K562 (cell line): ENCODE results near the gene PTOV1. TPM values are rescaled to one million over a fixed set of nuclear protein-coding genes. Genes with fewer than 3 reads are reported as not detected.

Experiments used
- BRD4 ChIP-seq: fragments of 200-600 bp; sonication (generic); IDR thresholded peaks from 2 replicates; pipeline ENCODE4 v1.6.1; 2017; ENCODE audit warnings: inconsistent platforms
- FOS ChIP-seq: IDR thresholded peaks from 3 replicates; pipeline ENCODE4 v1.6.1; 2011; ENCODE audit not compliant: insufficient read length; ENCODE audit errors: extremely low read depth
- KDM5B ChIP-seq: fragments of 200-600 bp; sonication (generic); IDR thresholded peaks from 2 replicates; pipeline ENCODE4 v1.6.1; 2012; ENCODE audit warnings: low read depth, mild to moderate bottlenecking, moderate library complexity, low read length, control low read depth, inconsistent platforms; ENCODE audit not compliant: insufficient replicate concordance
- KLF13 ChIP-seq: fragments of 450-650 bp; IDR thresholded peaks from 2 replicates; pipeline ENCODE4 v1.6.1; 2016; ENCODE audit warnings: missing genetic modification characterization, low read depth, mild to moderate bottlenecking, missing compliant biosample characterization, moderate library complexity, borderline replicate concordance
- LARP7 ChIP-seq: fragments of 450-650 bp; IDR thresholded peaks from 2 replicates; pipeline ENCODE4 v1.6.1; 2016
- MECOM ChIP-seq: fragments of 250-450 bp; sonication (Bioruptor Pico); IDR thresholded peaks from 2 replicates; pipeline ENCODE4 v1.8.0; 2022; ENCODE audit warnings: inconsistent platforms
- NFIC ChIP-seq: fragments of 450-650 bp; IDR thresholded peaks from 2 replicates; pipeline ENCODE4 v1.6.1; 2017; ENCODE audit warnings: mild to moderate bottlenecking, inconsistent platforms
- PRMT5 ChIP-seq: sonication (generic); formaldehyde crosslinking; IDR thresholded peaks from 2 replicates; pipeline ENCODE4 v1.5.0; 2020; ENCODE audit warnings: missing genetic modification reagents
- PYGO2 ChIP-seq: fragments of 450-650 bp; IDR thresholded peaks from 2 replicates; pipeline ENCODE4 v1.6.1; 2016; ENCODE audit warnings: mild to moderate bottlenecking, missing genetic modification characterization, moderate library complexity, missing compliant biosample characterization
- RBFOX2 ChIP-seq: fragments of 200-400 bp; formaldehyde crosslinking; IDR thresholded peaks from 2 replicates; pipeline ENCODE4 v1.6.1; 2017; ENCODE audit warnings: low read depth, mild to moderate bottlenecking, low read length, moderate library complexity
- TARDBP ChIP-seq: fragments of 450-650 bp; IDR thresholded peaks from 2 replicates; pipeline ENCODE4 v1.6.1; 2016
- XRCC3 ChIP-seq: fragments of 450-650 bp; IDR thresholded peaks from 2 replicates; pipeline ENCODE4 v1.6.1; 2017; ENCODE audit warnings: mild to moderate bottlenecking, moderate library complexity
- ZNF124 ChIP-seq: sonication (generic); formaldehyde crosslinking; IDR thresholded peaks from 2 replicates; pipeline ENCODE4 v1.8.1; 2022; ENCODE audit warnings: missing genetic modification reagents
- ZNF644 ChIP-seq: fragments of 200-800 bp; sonication (Bioruptor generic); IDR thresholded peaks from 2 replicates; pipeline ENCODE4 v1.6.1; 2016; ENCODE audit warnings: low read depth, missing genetic modification characterization, missing compliant biosample characterization
- ZNF764 ChIP-seq: fragments of 250-450 bp; sonication (Bioruptor Pico); IDR thresholded peaks from 2 replicates; pipeline ENCODE4 v1.4.0; 2020; ENCODE audit warnings: low read depth, mild to moderate bottlenecking, moderate library complexity
- polyA plus RNA-seq, 8 experiments: library from polyadenylated mRNA; depleted of rRNA in 4 of 8; stranded (reverse) in 5 of 8; unstranded in 3 of 8; fragments of >200 nt; fragmentation: Nextera tagmentation in 2 of 8; fragmentation: Illumina TruSeq in 1 of 8; extraction: Ambion mirVana in 2 of 8; extraction: Trizol in 1 of 8; gene quantifications; 2 replicates each; pipeline versions ENCODE4 v1.2.1 to v1.2.3, GENCODE V29; 2011 to 2014; ENCODE audit warnings: inconsistent platforms in 1 of 8, missing spikeins in 1 of 8
- total RNA-seq, 7 experiments: library from RNA; depleted of rRNA in 6 of 7; stranded (reverse); fragments of >200 nt in 6 of 7; fragmentation: Illumina TruSeq in 2 of 7; extraction: Trizol in 2 of 7; gene quantifications; 2 replicates each; pipeline versions ENCODE4 v1.2.1 to v1.2.3, GENCODE V29; 2011 to 2021; ENCODE audit warnings: low replicate concordance in 1 of 7
- TF ChIP-seq, protein P1 (sequence below): fragments of 250-450 bp; sonication (Bioruptor Pico); IDR thresholded peaks from 2 replicates; pipeline ENCODE4 v1.4.0; 2020
- TF ChIP-seq, protein P2 (sequence below): fragments of 450-650 bp; formaldehyde crosslinking; IDR thresholded peaks from 2 replicates; pipeline ENCODE4 v1.4.0; 2022; ENCODE audit warnings: missing genetic modification characterization
- TF ChIP-seq, protein P3 (sequence below): sonication (generic); formaldehyde crosslinking; IDR thresholded peaks from 2 replicates; pipeline ENCODE4 v1.8.1; 2023; ENCODE audit warnings: mild to moderate bottlenecking, missing genetic modification reagents
- TF ChIP-seq, protein P4 (sequence below): fragments of 450-650 bp; IDR thresholded peaks from 2 replicates; pipeline ENCODE4 v1.6.1; 2016; ENCODE audit warnings: antibody characterized with exemption

The PTOV1 gene
- total and polyA plus RNA-seq, 9 of the 15 experiments (the other 6 are each of a cell fraction or from before 2014, with no cell fraction given): 4.9 to 169 (median 43.5) TPM

DNA sequence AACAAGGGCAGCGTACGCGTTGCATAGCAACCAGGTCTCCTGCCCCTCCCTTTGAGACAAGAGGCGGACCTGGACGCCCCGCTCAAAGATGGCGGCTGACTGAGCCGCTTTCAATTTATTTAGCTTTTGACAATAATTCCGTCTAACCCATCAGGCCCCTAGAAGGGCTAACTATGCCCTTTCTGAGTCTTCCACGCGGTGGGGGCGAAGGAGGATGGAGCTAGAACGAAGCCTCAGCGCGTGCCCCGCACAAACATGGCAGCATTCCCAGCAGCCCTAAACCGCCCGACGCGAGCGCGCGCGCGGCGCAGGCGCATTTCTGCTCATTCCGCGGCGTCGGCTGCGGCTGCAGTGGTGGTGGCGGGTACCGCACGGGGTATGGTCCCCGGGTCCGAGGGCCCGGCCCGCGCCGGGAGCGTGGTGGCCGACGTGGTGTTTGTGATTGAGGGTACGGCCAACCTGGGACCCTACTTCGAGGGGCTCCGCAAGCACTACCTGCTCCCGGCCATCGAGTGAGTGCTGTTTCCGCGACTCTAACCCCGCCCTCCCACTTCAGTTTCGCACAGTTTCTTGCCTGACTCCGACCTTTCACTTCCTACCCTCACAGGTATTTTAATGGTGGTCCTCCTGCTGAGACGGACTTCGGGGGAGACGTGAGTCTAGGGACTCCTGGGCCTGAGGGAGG is 32.9 kb upstream of the PTOV1 start, which contains the start of gene MED25 (continued):
- TF ChIP-seq, protein P1, sequence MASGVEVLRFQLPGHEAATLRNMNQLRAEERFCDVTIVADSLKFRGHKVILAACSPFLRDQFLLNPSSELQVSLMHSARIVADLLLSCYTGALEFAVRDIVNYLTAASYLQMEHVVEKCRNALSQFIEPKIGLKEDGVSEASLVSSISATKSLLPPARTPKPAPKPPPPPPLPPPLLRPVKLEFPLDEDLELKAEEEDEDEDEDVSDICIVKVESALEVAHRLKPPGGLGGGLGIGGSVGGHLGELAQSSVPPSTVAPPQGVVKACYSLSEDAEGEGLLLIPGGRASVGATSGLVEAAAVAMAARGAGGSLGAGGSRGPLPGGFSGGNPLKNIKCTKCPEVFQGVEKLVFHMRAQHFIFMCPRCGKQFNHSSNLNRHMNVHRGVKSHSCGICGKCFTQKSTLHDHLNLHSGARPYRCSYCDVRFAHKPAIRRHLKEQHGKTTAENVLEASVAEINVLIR (CRISPR knock-in tag): 0 out of 2 replicates have a peak, but pooled peaks have one; percentile 29
- TF ChIP-seq, protein P2, sequence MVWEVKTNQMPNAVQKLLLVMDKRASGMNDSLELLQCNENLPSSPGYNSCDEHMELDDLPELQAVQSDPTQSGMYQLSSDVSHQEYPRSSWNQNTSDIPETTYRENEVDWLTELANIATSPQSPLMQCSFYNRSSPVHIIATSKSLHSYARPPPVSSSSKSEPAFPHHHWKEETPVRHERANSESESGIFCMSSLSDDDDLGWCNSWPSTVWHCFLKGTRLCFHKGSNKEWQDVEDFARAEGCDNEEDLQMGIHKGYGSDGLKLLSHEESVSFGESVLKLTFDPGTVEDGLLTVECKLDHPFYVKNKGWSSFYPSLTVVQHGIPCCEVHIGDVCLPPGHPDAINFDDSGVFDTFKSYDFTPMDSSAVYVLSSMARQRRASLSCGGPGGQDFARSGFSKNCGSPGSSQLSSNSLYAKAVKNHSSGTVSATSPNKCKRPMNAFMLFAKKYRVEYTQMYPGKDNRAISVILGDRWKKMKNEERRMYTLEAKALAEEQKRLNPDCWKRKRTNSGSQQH (CRISPR knock-in tag): no peak
- TF ChIP-seq FOS (no peak), XRCC3 (no peak), PYGO2 (tag) (no peak), ZNF124 (CRISPR knock-in tag) (no peak), ZNF644 (peak; percentile 78; the same call in 1 of the 2 replicates), RBFOX2 (peak; percentile 83), MECOM (CRISPR knock-in tag) (no peak), KLF13 (tag) (no peak), KDM5B (peak; percentile 56), BRD4 (no peak), ZNF764 (CRISPR knock-in tag) (no peak), LARP7 (no peak), PRMT5 (CRISPR knock-in tag) (no peak), TARDBP (0 out of 2 replicates have a peak, but pooled peaks have one; percentile 38), NFIC (no peak)
- TF ChIP-seq, protein P3, sequence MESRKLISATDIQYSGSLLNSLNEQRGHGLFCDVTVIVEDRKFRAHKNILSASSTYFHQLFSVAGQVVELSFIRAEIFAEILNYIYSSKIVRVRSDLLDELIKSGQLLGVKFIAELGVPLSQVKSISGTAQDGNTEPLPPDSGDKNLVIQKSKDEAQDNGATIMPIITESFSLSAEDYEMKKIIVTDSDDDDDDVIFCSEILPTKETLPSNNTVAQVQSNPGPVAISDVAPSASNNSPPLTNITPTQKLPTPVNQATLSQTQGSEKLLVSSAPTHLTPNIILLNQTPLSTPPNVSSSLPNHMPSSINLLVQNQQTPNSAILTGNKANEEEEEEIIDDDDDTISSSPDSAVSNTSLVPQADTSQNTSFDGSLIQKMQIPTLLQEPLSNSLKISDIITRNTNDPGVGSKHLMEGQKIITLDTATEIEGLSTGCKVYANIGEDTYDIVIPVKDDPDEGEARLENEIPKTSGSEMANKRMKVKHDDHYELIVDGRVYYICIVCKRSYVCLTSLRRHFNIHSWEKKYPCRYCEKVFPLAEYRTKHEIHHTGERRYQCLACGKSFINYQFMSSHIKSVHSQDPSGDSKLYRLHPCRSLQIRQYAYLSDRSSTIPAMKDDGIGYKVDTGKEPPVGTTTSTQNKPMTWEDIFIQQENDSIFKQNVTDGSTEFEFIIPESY (CRISPR knock-in tag): peak; percentile 27; the same call in 1 of the 2 replicates
- TF ChIP-seq, protein P4, sequence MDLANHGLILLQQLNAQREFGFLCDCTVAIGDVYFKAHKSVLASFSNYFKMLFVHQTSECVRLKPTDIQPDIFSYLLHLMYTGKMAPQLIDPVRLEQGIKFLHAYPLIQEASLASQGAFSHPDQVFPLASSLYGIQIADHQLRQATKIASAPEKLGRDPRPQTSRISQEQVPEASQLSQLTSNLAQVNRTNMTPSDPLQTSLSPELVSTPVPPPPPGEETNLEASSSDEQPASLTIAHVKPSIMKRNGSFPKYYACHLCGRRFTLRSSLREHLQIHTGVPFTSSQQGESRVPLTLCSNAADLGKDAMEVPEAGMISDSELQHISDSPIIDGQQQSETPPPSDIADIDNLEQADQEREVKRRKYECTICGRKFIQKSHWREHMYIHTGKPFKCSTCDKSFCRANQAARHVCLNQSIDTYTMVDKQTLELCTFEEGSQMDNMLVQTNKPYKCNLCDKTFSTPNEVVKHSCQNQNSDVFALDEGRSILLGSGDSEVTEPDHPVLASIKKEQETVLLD: no peak
